HG03565 (cell line): ENCODE measurements around the gene KCNK16.

Source experiments
- ATAC-seq: cut with Tn5 transposase; IDR thresholded peaks from one replicate; pipeline ENCODE4 v1.9.1; 2021; ENCODE audit warnings: mild to moderate bottlenecking, moderate library complexity; ENCODE audit not compliant: unreplicated experiment

Gene KCNK16

DNA sequence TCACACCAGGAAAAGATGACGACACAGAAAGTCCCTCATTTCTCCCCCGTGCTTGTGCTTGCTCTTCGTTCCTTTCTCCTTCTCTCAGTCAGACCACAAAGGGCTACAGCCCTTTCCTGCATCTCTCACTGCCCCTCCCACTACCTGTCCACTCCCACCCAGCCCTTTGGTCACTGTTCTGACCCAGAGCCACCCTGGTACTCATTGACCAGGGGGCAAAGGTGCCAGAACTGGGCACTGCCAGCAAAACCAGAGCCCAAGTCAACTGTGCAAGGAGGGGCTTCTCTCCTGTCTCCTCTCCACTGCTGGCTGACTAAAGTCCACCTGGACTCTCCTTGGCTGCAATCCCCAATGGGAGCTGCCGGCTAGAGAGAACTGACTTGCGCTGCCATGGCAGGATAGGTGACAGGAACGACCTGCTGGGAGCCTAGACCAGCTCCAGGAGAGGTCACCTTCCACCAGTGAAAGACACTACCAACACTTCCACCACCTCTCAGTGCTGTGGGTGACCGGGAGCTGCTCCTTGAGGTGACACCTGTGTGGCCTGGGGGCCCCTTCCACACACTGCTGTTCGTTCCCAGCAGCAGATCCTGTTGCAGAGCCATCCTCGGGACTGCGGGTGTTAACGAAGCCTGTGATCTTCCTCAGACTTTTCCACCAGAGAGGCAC is 41.1 kb downstream of the KCNK16 start:
- no peak for ATAC-seq

- ATAC-seq: no peak
These were observed 42.2 kb downstream of the KCNK16 start for GRCh38 chr6:39280247-39280731.

- ATAC-seq: no peak
These were observed 43.0 kb downstream of the KCNK16 start for GRCh38 chr6:39279539-39279938.

- ATAC-seq: no peak
These were observed 46.0 kb downstream of the KCNK16 start for GRCh38 chr6:39276379-39276995.

DNA sequence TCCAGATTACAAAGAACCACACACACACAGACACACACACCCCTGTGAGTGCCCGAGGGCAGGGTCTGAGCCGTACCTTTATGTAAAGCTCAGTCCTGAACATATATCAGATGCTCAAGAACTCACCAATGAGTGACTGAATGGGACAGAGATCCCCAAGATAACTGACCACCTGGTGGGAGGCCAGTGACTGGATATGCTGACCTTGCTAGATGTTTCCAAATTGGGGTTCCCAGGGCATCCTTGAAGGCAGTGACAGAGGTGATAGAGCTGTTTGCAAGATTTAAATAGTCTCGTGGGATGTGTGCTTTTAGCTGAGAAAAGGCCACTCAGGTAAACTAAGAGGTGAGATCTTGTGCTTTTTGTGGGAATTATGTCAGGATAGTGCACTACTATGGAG is 47.6 kb downstream of the KCNK16 start:
- no peak for ATAC-seq

- ATAC-seq: no peak
These were observed 48.0 kb downstream of the KCNK16 start for GRCh38 chr6:39274471-39274870.

GRCh38 chr6:39273406-39273821 is 49.1 kb downstream of the KCNK16 start:
- no peak for ATAC-seq

DNA sequence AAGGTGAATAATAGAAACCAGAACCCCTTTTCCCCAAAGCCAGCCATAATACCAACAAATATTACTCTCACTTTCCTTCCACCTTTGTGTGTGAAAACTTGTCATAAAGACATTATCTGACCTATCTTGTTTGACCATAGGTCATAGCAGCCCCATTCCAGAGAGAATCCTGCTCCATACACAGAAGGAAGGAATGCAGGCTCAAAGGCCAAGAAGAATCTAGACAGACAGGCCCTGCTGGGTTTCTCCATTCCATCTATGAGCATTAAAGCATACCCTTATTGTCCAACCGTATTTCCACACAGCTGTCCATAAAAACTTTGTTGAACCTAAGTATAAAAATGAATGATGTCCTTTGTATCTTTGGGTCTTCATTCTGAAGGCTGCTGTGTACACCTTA is 52.5 kb downstream of the KCNK16 start:
- no peak for ATAC-seq

- no peak for ATAC-seq
These were observed 53.8 kb downstream of the KCNK16 start for GRCh38 chr6:39268721-39269120.

DNA sequence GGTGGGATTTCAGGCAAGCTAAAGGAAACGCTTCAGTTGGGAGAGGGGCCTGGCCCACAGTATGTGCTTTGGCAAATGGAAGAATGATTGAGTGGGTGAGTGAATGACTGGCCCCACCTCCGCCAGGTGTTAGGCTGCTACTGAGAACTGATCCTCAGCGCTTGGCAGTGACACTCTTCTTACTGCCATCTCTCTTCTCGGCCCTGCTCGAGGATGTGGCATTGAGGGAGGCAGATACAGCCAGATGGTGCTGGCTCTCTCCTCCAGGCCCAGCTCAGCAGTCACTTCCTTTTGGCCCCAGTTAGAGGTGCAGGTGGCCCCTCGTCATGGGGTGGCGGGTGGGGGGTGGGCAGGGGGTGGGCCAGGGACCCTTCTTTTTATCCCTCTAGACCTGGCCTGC is 54.3 kb downstream of the KCNK16 start:
- no peak for ATAC-seq

DNA sequence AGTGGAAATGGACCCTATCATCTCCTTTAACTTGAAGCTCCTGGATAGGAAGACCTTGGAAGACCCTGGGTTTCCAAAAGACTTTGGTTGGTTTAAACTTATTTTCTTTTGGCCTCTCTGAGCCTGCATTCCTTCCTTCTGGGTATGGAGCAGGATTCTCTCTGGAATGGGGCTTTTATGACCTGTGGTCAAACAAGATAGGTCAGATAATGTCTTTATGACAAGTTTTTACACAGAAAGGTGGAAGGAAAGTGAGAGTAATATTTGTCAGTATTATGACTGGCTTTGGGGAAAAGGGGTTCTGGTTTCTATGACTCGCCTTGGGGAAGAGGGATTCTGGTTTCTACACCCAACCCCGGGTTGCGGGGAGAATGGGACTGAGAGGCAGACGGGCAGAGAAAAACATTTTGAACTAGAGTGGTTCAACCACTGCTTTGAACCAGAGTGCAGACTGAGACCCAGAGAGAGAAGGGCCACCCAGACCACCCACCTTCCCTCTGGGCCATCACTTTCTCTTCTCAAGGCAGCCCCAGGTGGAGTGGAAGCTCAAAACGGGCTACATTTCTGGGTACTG is 55.6 kb downstream of the KCNK16 start:
- no peak for ATAC-seq

DNA sequence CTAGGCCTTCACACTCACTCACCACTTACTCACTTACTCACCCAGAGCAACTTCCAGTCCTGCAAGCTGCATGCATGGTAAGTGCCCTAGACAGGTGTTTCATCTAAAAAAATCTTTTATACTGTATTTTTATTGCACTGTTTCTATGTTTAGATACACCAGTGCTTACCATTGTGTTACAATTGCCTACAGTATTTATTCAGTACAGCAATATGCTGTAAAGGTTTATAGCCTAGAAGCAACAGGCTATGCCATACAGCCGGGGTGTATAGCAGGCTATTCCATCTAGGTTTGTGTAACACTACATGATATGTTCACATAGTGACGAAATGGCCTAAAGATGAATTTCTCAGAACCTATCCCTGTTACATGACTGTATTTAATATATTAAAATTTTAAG is 56.1 kb downstream of the KCNK16 start:
- ATAC-seq: no peak
